NCI-H187 (cell line): ENCODE results near the gene NID2.

Experiments
- DNase-seq, 2 experiments: peaks; one replicate each; lab custom pipeline; 2025; lab: John Stamatoyannopoulos, UW

NID2 gene

DNA sequence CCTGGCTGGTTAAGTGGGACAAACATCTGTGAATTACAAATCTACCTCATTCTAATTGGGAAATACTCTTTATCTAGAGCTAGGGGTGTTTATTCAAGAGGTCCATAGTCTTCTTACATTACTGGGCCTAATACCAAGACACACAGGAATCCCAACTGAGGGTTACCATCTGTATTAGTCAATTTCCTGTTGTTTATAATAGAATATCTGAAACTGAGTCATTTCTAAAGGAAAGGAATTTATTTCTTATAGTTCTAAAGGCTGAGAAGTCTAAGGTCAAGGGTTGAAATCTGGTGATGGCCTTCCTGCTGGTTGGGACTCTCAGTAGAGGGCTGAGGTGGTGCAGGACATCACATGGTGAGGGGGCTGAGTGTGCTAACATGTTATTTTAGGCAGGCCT, 43.5 kb downstream of the NID2 start:
- DNase-seq: no peak

- no peak for DNase-seq
Observed at GRCh38 chr14:52023518-52023917, 45.3 kb downstream of the NID2 start.

DNA sequence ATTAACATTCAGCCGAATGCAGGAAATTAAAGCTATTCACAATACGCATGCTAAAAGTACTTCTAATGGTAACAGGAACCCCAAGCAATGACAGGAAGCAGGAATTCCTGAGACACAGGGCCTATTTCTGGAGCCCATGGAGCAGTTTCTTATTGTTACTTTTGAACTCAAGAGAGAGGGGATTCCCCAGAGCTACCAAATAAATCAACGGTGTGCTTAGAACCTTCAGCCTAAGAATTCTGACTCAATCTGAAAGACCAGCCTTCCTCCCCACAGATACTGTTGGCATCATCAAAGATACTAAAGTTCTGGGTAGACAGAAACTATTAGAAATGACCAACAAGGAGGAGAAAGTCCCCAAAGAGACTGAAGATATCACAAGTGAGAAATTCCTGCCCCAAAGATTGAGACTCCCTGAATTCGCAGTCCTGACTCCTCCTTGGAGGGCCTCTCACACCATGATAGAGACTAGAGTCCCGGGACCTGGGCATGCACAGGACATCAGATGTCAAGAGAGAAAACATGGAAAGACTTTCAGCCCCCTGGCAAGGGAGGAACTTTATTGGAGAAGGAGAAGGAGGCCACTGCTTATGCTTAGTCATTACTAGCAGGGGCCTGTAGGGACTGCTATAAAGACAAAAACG, 46.8 kb downstream of the NID2 start:
- DNase-seq: no peak

DNA sequence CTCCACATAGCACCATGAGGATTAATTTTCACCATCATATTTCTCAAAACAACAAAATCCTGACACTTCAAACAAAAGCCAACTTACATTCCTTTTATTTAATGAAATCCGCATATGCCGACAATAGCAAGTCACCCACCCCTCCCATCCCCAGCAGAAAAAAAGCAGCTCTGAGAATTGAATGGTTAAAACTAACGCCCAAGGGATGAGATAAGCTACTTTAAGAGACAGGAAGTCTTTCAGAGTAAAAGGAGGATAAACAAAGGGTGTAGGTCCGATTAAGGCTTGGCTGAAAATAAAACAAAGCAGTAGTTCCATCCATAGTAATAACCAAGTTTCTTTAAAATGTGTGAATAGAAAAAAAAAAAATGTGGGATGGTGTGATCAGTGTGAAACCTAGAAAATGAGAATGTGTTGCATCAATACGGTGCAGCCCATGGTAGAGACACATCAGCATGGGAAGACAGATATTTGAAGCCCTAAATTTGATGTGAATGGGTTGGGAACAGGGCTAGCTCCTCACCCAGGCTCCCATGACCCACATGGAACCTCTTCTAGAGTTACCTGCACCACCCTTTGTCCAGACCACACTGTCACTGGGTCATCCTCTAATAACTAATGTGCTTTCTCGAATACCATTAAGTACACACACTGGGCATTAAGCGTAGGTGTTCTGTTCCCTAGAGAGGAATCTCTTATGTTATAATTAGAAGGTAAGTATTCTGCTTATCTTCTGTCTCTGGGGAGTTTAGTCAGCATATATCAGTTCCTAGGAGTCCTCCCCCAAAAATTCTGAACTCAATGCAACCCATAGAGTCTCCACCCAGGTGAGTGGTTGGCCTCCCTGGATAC, 47.8 kb downstream of the NID2 start:
- no peak for DNase-seq

- DNase-seq: no peak
Observed at GRCh38 chr14:52020161-52020714, 48.6 kb downstream of the NID2 start.

DNA sequence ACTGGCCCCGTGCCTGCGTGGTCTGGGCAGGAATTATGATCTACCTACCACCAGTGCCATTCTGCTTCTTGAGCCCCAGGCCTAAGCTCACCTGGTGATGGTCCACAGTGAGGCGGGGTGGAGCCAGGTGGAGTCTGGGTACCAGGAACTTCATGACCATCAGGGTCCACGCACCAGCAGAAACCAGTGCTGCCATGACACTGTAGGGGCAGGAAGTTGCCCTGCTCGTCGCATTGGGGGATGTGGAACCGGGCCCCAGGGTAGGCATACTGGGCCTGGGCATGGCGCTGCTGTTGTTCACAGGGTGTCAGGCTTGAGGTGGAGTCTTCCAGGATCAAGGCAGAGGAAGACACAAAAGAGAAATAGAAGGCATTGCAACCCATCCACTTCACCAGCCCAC, 49.9 kb downstream of the NID2 start:
- DNase-seq: no peak

- no peak for DNase-seq
Observed at GRCh38 chr14:52018252-52018651, 50.6 kb downstream of the NID2 start.

DNA sequence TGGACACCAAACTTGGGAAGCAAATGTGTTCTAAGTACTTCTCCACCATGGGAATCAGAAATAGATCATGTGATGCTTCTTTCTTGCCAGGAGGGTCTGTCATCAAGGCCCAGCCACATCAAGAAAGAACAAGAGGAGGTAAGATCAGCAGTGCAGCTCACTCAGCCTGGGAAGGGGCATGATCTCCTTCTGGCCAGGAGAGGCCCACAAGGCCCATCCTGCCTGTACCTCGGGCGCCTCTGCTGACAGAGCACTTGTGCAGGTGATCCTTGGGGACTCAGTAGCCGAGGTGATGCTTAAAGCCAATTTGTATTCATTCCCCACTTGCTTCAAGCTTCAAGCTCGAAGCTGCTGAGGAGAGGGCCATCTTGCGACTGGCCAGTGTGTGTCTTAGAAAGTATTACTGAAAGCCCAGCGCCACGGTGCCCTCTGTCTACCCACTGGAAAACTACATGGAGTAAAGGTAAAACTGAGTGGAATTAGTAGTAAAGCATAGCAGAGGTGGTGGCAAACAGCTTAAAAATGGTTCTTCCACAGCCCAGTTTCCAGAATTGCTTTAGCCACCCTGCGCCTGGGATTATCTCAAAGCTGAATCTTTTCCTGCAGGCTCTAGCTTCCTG, 53.3 kb downstream of the NID2 start:
- no peak for DNase-seq

DNA sequence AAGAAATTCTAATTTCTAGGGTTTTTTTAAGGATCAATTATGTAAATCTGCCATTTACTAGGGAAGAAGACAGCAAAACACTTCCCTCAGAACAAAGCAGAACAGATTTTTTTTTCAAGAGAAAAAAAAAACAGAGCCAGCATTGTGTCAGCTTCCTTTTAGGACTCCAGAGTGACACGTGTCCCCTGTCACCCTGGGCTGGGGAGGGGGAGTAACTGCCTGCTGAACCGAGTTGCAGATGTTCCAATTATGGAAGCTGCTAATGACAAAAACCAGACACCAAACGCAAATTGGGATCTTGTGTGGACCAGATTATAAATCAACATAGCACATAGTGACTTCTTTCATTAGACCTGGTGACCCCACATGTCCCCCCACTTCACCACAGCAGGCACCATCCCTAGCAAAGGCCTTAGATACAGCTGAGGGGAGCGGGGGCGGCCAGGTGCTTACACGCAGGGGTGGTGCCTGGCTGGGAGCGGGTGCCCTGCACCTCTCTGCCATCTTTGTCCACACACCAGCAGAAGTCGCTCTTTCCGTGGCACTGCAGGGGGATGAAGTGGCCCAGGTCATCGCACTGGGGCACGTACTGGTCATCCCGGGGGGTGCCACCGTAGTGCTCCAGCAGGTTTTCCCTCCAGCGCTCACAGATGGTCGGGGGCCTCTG, 54.1 kb downstream of the NID2 start:
- DNase-seq: no peak

DNA sequence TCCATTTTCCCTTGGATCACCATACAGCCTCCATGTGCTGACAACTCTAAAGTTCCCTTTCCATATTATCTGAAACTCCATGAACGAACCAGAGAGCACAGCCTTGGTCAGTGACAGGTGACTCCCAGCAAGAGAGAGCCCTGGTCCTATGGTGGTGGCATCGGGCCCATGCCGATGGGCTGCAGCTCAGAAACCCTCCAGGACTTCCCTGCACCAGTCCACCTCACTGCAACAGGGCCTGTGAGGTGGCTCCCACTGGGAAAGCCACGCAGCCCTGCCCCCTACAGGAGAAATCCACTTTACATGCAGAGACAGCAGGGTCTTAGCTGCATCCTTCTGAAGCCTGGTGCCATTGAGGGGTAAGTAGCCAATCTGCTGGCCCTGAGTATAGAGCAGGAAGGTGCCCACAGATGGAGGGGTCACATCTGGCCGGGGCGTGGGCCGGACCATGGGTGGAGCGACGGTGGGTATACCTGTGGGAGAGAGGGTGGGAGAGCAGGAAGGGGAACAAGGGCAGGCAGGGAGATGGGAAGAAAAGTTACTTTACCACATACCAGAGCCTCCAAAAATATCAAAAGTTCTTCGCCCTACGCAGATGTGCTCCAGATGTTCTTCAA, 54.8 kb downstream of the NID2 start:
- DNase-seq: no peak

DNA sequence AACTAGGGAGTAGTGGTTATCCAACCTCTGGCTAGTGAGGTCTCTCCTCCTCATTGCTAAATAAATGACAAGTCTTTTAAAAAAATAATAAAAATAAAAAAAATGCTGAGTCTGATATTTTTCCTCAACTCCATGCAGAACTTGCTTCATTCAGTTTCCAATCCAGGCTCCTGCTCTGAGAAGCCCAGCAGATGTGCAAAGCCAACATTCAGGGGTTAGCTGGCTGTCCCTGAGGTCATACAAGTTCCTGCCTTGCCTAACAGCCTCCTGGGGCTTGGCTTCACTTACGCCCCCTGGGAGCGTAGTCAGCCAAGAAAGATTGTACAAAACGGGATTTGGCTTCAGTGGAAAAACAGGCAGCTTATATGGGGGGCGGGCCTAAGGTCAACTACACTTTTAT, 56.2 kb downstream of the NID2 start:
- no peak for DNase-seq

DNA sequence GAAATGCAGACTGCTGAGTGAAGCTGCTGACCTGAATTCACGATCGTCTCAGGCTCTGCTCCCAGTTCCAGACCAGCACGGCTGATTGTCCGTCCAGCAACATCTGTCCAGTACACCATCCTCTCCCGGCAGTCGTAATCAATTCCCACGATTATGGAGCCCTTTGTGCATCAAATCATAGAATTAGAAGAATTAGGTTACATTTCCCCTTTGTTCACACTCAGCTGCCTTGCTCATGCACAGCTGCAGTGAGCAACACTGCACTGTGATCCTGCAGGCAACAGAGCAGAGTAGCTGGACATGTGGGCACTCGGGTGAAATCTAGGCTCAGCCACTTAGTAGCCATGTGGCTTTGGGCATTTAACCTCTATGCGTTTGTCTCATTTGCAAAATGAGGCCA, 57.3 kb downstream of the NID2 start:
- no peak for DNase-seq

GRCh38 chr14:52010173-52010693, 58.6 kb downstream of the NID2 start:
- no peak for DNase-seq

GRCh38 chr14:52008136-52008535, 60.7 kb downstream of the NID2 start:
- no peak for DNase-seq

DNA sequence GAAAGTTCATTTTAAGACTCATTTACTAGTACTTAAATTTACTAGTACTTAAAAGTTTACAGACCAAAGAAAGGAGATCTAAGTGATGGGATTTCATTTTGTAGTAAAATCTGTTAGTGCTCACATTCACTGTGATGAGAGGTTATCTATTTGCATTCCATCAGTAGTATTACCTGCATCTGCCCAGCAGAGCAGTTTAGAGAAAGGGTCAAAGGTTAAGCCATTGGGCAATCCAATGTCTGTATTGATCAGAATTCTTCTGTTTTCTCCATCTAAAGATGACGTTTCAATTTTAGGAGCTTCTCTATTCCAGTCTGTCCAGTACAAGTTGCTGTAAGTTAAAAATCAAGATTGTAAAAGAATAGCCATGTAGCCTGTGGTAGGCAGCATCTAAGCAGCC, 61.2 kb downstream of the NID2 start:
- no peak for DNase-seq

GRCh38 chr14:52007211-52007610, 61.6 kb downstream of the NID2 start:
- DNase-seq: no peak

DNA sequence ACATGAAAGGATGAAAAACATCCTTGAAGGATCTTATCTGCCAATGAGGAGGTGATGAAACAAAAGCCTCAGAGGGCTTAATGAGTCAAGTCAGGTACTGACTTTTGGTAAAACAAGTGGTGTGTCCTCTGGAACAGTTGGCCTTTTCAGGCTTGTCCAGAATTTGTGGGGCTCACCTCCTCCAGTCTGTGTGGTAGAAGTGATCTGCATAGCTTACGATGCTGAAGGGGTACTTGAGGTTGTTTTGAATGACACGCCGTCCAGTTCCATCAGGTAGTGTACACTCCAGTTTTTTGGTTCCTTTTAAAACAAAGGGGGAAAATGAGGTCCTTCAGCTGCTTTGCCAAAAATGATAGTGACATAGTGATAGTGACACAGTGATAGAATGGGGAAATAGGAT, 62.5 kb downstream of the NID2 start:
- no peak for DNase-seq

- DNase-seq: no peak
Observed at GRCh38 chr14:52005625-52006024, 63.2 kb downstream of the NID2 start.

GRCh38 chr14:52003324-52003723, 65.5 kb downstream of the NID2 start:
- no peak for DNase-seq

GRCh38 chr14:52002542-52002941, 66.3 kb downstream of the NID2 start:
- no peak for DNase-seq

GRCh38 chr14:52000696-52001095, 68.2 kb downstream of the NID2 start:
- no peak for DNase-seq
